Measurements from ENCODE around the gene DMXL2.

Gene DMXL2

GRCh38 chr15:51483985-51484384 lies 138.6 kb downstream of the DMXL2 start:
- Histone ChIP-seq H4K20me1 (ENCODE audit: low read depth, low read length) (no peaks in the 10 kb centered on the region), H3K9me2 (replicated peaks; ENCODE audit: insufficient read depth, low read length) (no peaks in the 10 kb centered on the region), H3F3A (ENCODE audit: insufficient read depth) (no peaks in the 10 kb centered on the region), H3K9ac (ENCODE audit: low read length) (no peak overlapping the region), H3K27ac (ENCODE audit: low read depth, low read length) (no peak overlapping the region), H3K4me3 (ENCODE audit: insufficient read depth, low read length, poor library complexity, severe bottlenecking) (no peak overlapping the region), H3K79me2 (ENCODE audit: insufficient read depth, low read length) (no peaks in the 10 kb centered on the region), H2AFZ (ENCODE audit: low read depth, low read length, severe bottlenecking) (no peak overlapping the region), H3K27me3 (ENCODE audit: low read length) (no peaks in the 10 kb centered on the region), H3K36me3 (ENCODE audit: low read length) (0 out of 2 replicates have a peak, but pooled peaks cover 12% of the 10 kb centered on the region), H3K9me3 (ENCODE audit: insufficient read depth, low read length) (peaks cover 14% of the 10 kb centered on the region; the same call in 1 of the 2 replicates), H3K4me2 (ENCODE audit: low read depth, low read length, poor library complexity, severe bottlenecking) (no peak overlapping the region)
- TF ChIP-seq EZH2phosphoT487 (conservative IDR thresholded peaks at IDR 0.05; ENCODE audit: low read length) (no peak), CTCF (IDR thresholded peaks at IDR 0.05; ENCODE audit: insufficient read depth, low read length, poor library complexity, severe bottlenecking) (no peak)

GRCh38 chr15:51483520-51483919 lies 139.1 kb downstream of the DMXL2 start:
- no peak overlapping the region for H3K9ac ChIP-seq (ENCODE audit: low read length)
- H3K36me3 ChIP-seq (ENCODE audit: low read length): 0 out of 2 replicates have a peak, but pooled peaks cover 12% of the 10 kb centered on the region
- H3K9me3 ChIP-seq (ENCODE audit: insufficient read depth, low read length): peaks cover 14% of the 10 kb centered on the region; the same call in 1 of the 2 replicates
- no peaks in the 10 kb centered on the region for H3K79me2 ChIP-seq (ENCODE audit: insufficient read depth, low read length)
- no peak for TF ChIP-seq CTCF (IDR thresholded peaks at IDR 0.05; ENCODE audit: insufficient read depth, low read length, poor library complexity, severe bottlenecking)
- no peak for TF ChIP-seq EZH2phosphoT487 (conservative IDR thresholded peaks at IDR 0.05; ENCODE audit: low read length)
- H3K27me3 ChIP-seq (ENCODE audit: low read length): no peaks in the 10 kb centered on the region
- no peak overlapping the region for H2AFZ ChIP-seq (ENCODE audit: low read depth, low read length, severe bottlenecking)
- no peaks in the 10 kb centered on the region for H4K20me1 ChIP-seq (ENCODE audit: low read depth, low read length)
- H3K9me2 ChIP-seq (replicated peaks; ENCODE audit: insufficient read depth, low read length): no peaks in the 10 kb centered on the region
- H3K4me2 ChIP-seq (ENCODE audit: low read depth, low read length, poor library complexity, severe bottlenecking): no peak overlapping the region
- H3K27ac ChIP-seq (ENCODE audit: low read depth, low read length): no peak overlapping the region
- H3K4me3 ChIP-seq (ENCODE audit: insufficient read depth, low read length, poor library complexity, severe bottlenecking): no peak overlapping the region
- H3F3A ChIP-seq (ENCODE audit: insufficient read depth): no peaks in the 10 kb centered on the region

- H3F3A ChIP-seq (ENCODE audit: insufficient read depth): no peaks in the 10 kb centered on the region
- no peaks in the 10 kb centered on the region for H3K9me2 ChIP-seq (replicated peaks; ENCODE audit: insufficient read depth, low read length)
- no peaks in the 10 kb centered on the region for H3K27me3 ChIP-seq (ENCODE audit: low read length)
- TF ChIP-seq CTCF (IDR thresholded peaks at IDR 0.05; ENCODE audit: insufficient read depth, low read length, poor library complexity, severe bottlenecking) (no peak), EZH2phosphoT487 (conservative IDR thresholded peaks at IDR 0.05; ENCODE audit: low read length) (no peak)
- H3K27ac ChIP-seq (ENCODE audit: low read depth, low read length): no peak overlapping the region
- no peak overlapping the region for H3K4me2 ChIP-seq (ENCODE audit: low read depth, low read length, poor library complexity, severe bottlenecking)
- H3K4me3 ChIP-seq (ENCODE audit: insufficient read depth, low read length, poor library complexity, severe bottlenecking): no peak overlapping the region
- no peak overlapping the region for H3K9ac ChIP-seq (ENCODE audit: low read length)
- H4K20me1 ChIP-seq (ENCODE audit: low read depth, low read length): no peaks in the 10 kb centered on the region
- no peaks in the 10 kb centered on the region for H3K36me3 ChIP-seq (ENCODE audit: low read length)
- H3K79me2 ChIP-seq (ENCODE audit: insufficient read depth, low read length): no peaks in the 10 kb centered on the region
- no peak overlapping the region for H2AFZ ChIP-seq (ENCODE audit: low read depth, low read length, severe bottlenecking)
- no peaks in the 10 kb centered on the region for H3K9me3 ChIP-seq (ENCODE audit: insufficient read depth, low read length)
These were observed 146.8 kb downstream of the DMXL2 start for GRCh38 chr15:51475736-51476135.

Measured in SU-DHL-6 (cell line).